MM.1S (cell line): Measurements from ENCODE around the gene SREBF1.

Source experiments
- DNase-seq: peaks from one replicate; pipeline ENCODE4 v3.0.0-alpha.2; 2015
- H2AFZ ChIP-seq: fragments of 300-600 bp; sonication (generic); 2 replicates; pipeline ENCODE4 v1.6.0; 2016; ENCODE audit warnings: antibody characterized with exemption, low read length
- H3F3A ChIP-seq: fragments of 300-600 bp; sonication (generic); 2 replicates; pipeline ENCODE4 v1.6.1; 2016; ENCODE audit warnings: mild to moderate bottlenecking, antibody characterized with exemption, low read length, moderate library complexity, mixed read lengths; ENCODE audit not compliant: insufficient read depth
- H3K27ac ChIP-seq: fragments of 300-600 bp; sonication (generic); 2 replicates; pipeline ENCODE4 v1.5.1; 2016; ENCODE audit warnings: mild to moderate bottlenecking, low read length
- H3K27me3 ChIP-seq: fragments of 300-600 bp; sonication (generic); replicated peaks from 2 replicates; pipeline ENCODE4 v1.6.0; 2016; ENCODE audit warnings: low read length; ENCODE audit not compliant: insufficient read depth
- H3K36me3 ChIP-seq: fragments of 300-600 bp; sonication (generic); replicated peaks from 2 replicates; pipeline ENCODE4 v1.6.1; 2016; ENCODE audit warnings: mild to moderate bottlenecking, low read length, mixed read lengths; ENCODE audit not compliant: insufficient read depth
- H3K4me1 ChIP-seq: fragments of 300-600 bp; sonication (generic); 2 replicates; pipeline ENCODE4 v1.6.1; 2016; ENCODE audit warnings: low read length, mixed read lengths
- H3K4me2 ChIP-seq: fragments of 300-600 bp; sonication (generic); 2 replicates; pipeline ENCODE4 v1.6.0; 2016; ENCODE audit warnings: low read depth, low read length
- H3K4me3 ChIP-seq: fragments of 300-600 bp; sonication (generic); 2 replicates; pipeline ENCODE4 v1.5.1; 2016; ENCODE audit warnings: low read length, mixed read lengths
- H3K79me2 ChIP-seq: fragments of 300-600 bp; sonication (generic); 2 replicates; pipeline ENCODE4 v1.6.1; 2016; ENCODE audit warnings: mixed run types, low read length, mixed read lengths
- H3K9ac ChIP-seq: fragments of 300-600 bp; sonication (generic); 2 replicates; pipeline ENCODE4 v1.6.1; 2016; ENCODE audit warnings: low read length, mixed read lengths
- H3K9me2 ChIP-seq: fragments of 300-600 bp; sonication (generic); replicated peaks from 2 replicates; pipeline ENCODE4 v1.6.1; 2016; ENCODE audit warnings: mild to moderate bottlenecking, low read length, mixed read lengths; ENCODE audit not compliant: insufficient read depth
- H3K9me3 ChIP-seq: fragments of 300-600 bp; sonication (generic); replicated peaks from 2 replicates; pipeline ENCODE4 v1.6.1; 2016; ENCODE audit warnings: mild to moderate bottlenecking, low read length, mixed read lengths; ENCODE audit not compliant: insufficient read depth
- H4K20me1 ChIP-seq: fragments of 300-600 bp; sonication (generic); 2 replicates; pipeline ENCODE4 v1.6.1; 2016; ENCODE audit warnings: mild to moderate bottlenecking, low read length, moderate library complexity, mixed read lengths; ENCODE audit not compliant: insufficient read depth
- CTCF ChIP-seq: fragments of 300-600 bp; sonication (generic); IDR thresholded peaks from 2 replicates; pipeline ENCODE4 v1.5.1; 2016; ENCODE audit warnings: antibody characterized with exemption, low read length, mixed read lengths
- EZH2 ChIP-seq: fragments of 300-600 bp; sonication (generic); optimal IDR thresholded peaks from 2 replicates; pipeline ENCODE3; 2017; ENCODE audit warnings: low read depth, mild to moderate bottlenecking, antibody characterized with exemption, low read length, mixed read lengths
- EZH2phosphoT487 ChIP-seq: fragments of 300-600 bp; sonication (generic); IDR thresholded peaks from 2 replicates; pipeline ENCODE4 v1.6.1; 2018; ENCODE audit warnings: antibody characterized with exemption, low read length

Gene SREBF1

GRCh38 chr17:17846003-17846402 lies 9.2 kb upstream of the SREBF1 start:
- Histone ChIP-seq H3F3A (peaks cover 7% of the 10 kb centered on the region), H3K27me3 (no peaks in the 10 kb centered on the region), H3K79me2 (no peaks in the 10 kb centered on the region), H3K9me3 (no peaks in the 10 kb centered on the region), H3K27ac (no peak overlapping the region), H3K9ac (no peak overlapping the region), H3K36me3 (no peaks in the 10 kb centered on the region), H4K20me1 (no peaks in the 10 kb centered on the region), H3K9me2 (no peaks in the 10 kb centered on the region), H3K4me1 (peaks cover 8% of the 10 kb centered on the region; the same call in 1 of the 2 replicates), H3K4me2 (no peak overlapping the region), H3K4me3 (no peak overlapping the region), H2AFZ (no peak overlapping the region)
- no peak for DNase-seq
- no peak for TF ChIP-seq CTCF

GRCh38 chr17:17845046-17845775 lies 8.4 kb upstream of the SREBF1 start:
- no peak overlapping the region for H3K4me3 ChIP-seq
- H3K4me2 ChIP-seq: no peak overlapping the region
- H3K9ac ChIP-seq: no peak overlapping the region
- no peak overlapping the region for H2AFZ ChIP-seq
- H3K27ac ChIP-seq: no peak overlapping the region
- no peaks in the 10 kb centered on the region for H3K9me2 ChIP-seq
- H3K4me1 ChIP-seq: peaks cover 8% of the 10 kb centered on the region; the same call in 1 of the 2 replicates
- no peak for DNase-seq
- peaks cover 10% of the 10 kb centered on the region for H3F3A ChIP-seq
- H3K79me2 ChIP-seq: no peaks in the 10 kb centered on the region
- no peaks in the 10 kb centered on the region for H3K36me3 ChIP-seq
- H3K9me3 ChIP-seq: no peaks in the 10 kb centered on the region
- no peak for TF ChIP-seq CTCF
- no peak for TF ChIP-seq EZH2phosphoT487
- no peak for TF ChIP-seq EZH2
- no peaks in the 10 kb centered on the region for H3K27me3 ChIP-seq
- no peaks in the 10 kb centered on the region for H4K20me1 ChIP-seq

- Histone ChIP-seq H2AFZ (no peak overlapping the region), H4K20me1 (no peaks in the 10 kb centered on the region), H3K4me2 (no peak overlapping the region), H3K79me2 (no peaks in the 10 kb centered on the region), H3K4me3 (no peak overlapping the region), H3F3A (peaks cover 10% of the 10 kb centered on the region), H3K36me3 (no peaks in the 10 kb centered on the region), H3K27ac (no peak overlapping the region), H3K9ac (no peak overlapping the region), H3K27me3 (no peaks in the 10 kb centered on the region), H3K4me1 (peaks cover 8% of the 10 kb centered on the region), H3K9me3 (no peaks in the 10 kb centered on the region), H3K9me2 (no peaks in the 10 kb centered on the region)
- TF ChIP-seq CTCF (no peak), EZH2 (no peak), EZH2phosphoT487 (no peak)
- DNase-seq: no peak
These were observed 7.7 kb upstream of the SREBF1 start for GRCh38 chr17:17844500-17844899.
